ENCODE measurements around the gene EML2. TPM values are rescaled to one million over a fixed set of nuclear protein-coding genes. Genes with fewer than 3 reads are reported as not detected.
A peak's percentile ranks its signal among the peaks of the same experiment; 100 is the strongest.

Gene EML2
- polyA plus RNA-seq, 1 experiment: 10.8 TPM

DNA sequence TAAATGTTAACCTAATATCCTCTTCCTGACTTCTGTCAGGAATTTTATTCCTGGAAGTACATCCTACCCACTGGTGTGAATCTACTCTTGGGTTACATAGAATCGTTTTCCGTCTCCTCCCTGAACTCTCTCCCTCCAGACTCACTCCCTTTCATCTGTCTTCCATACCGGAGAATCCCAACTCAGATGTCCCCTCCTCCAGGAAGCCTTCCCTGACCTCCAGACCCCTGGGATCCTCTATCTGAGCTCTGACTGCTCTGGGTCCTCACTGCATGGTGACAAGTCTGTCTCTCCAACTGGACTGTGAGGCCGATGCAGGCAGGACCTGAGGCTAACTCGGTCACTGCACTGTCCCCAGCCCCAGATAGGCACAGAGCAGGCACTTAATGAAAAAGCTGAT, 79.2 kb downstream of the EML2 start:
- Histone ChIP-seq H3K27ac (ENCODE audit: low read depth, low read length) (no peak overlapping the region), H3K4me3 (ENCODE audit: low read depth, low read length) (no peak overlapping the region), H3K9me3 (ENCODE audit: control insufficient read depth, insufficient read depth, low read length) (no peaks in the 10 kb centered on the region), H3K27me3 (ENCODE audit: control insufficient read depth, insufficient read depth, low read length) (no peaks in the 10 kb centered on the region)
- no peak for DNase-seq (ENCODE audit: low read depth, low spot score)
- ChIA-PET CTCF (interaction anchor here (1.8 kb wide), 1 partner anchor 82 kb away, joined by 4 read pairs; no protein-coding TSS in a partner anchor), POLR2A (no interaction called here)
- TF ChIP-seq, protein P1, sequence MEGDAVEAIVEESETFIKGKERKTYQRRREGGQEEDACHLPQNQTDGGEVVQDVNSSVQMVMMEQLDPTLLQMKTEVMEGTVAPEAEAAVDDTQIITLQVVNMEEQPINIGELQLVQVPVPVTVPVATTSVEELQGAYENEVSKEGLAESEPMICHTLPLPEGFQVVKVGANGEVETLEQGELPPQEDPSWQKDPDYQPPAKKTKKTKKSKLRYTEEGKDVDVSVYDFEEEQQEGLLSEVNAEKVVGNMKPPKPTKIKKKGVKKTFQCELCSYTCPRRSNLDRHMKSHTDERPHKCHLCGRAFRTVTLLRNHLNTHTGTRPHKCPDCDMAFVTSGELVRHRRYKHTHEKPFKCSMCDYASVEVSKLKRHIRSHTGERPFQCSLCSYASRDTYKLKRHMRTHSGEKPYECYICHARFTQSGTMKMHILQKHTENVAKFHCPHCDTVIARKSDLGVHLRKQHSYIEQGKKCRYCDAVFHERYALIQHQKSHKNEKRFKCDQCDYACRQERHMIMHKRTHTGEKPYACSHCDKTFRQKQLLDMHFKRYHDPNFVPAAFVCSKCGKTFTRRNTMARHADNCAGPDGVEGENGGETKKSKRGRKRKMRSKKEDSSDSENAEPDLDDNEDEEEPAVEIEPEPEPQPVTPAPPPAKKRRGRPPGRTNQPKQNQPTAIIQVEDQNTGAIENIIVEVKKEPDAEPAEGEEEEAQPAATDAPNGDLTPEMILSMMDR (IDR thresholded peaks at IDR 0.05; ENCODE audit: low read depth, low read length): no peak

Small RNAs within 50 kb of the gene (small RNA-seq; reads per million reads assigned to genes)
- 7.5 reads per million, percentile 64 among the genes with 10 or more reads in this experiment for gene MIR642A (ENCODE audit: insufficient read length, low read depth)
- not detected for gene RN7SL836P (ENCODE audit: insufficient read length, low read depth)

Other genes with a start within 250 kb of the EML2 start
- 2.4 and 5.1 TPM in 2 replicates for gene PPP1R13L, start 234.3 kb downstream of the EML2 start, polyA plus RNA-seq (2011; rRNA removed)
- gene POLR1G, start 232.8 kb downstream of the EML2 start, polyA plus RNA-seq (2011; rRNA removed): 3.0 and 3.2 TPM in 2 replicates
- gene ERCC1, start 215.5 kb downstream of the EML2 start, polyA plus RNA-seq (2011; rRNA removed): 75.8 and 113 TPM in 2 replicates
- gene FOSB, start 171.4 kb downstream of the EML2 start, polyA plus RNA-seq (2011; rRNA removed): 1.3 and 1.7 TPM in 2 replicates
- 13.6 and 15.5 TPM in 2 replicates for gene RTN2, start 142.3 kb downstream of the EML2 start, polyA plus RNA-seq (2011; rRNA removed)
- 1.5 and 1.8 TPM in 2 replicates for gene PPM1N, start 141.0 kb downstream of the EML2 start, polyA plus RNA-seq (2011; rRNA removed)
- 49.6 and 60.8 TPM in 2 replicates for gene VASP, start 131.9 kb downstream of the EML2 start, polyA plus RNA-seq (2011; rRNA removed)
- 12.2 and 13.3 TPM in 2 replicates for gene OPA3, start 54.6 kb downstream of the EML2 start, polyA plus RNA-seq (2011; rRNA removed)
- gene GPR4, start 37.2 kb downstream of the EML2 start, polyA plus RNA-seq (2011; rRNA removed): not detected in 2 replicates
- gene GIPR, start 28.8 kb upstream of the EML2 start, polyA plus RNA-seq (2011; rRNA removed): 0.61 and 0.68 TPM in 2 replicates
- gene SNRPD2, start 52.6 kb upstream of the EML2 start, polyA plus RNA-seq (2011; rRNA removed): 531 and 608 TPM in 2 replicates
- gene QPCTL, start 53.3 kb upstream of the EML2 start, polyA plus RNA-seq (2011; rRNA removed): 6.7 and 9.5 TPM in 2 replicates
- gene FBXO46, start 91.5 kb upstream of the EML2 start, polyA plus RNA-seq (2011; rRNA removed): 1.4 and 2.2 TPM in 2 replicates
- not detected in 2 replicates for gene MEIOSIN, start 94.0 kb upstream of the EML2 start, polyA plus RNA-seq (2011; rRNA removed)
- gene SIX5, start 129.9 kb upstream of the EML2 start, polyA plus RNA-seq (2011; rRNA removed): 4.4 and 6.7 TPM in 2 replicates
- 24.3 and 24.5 TPM in 2 replicates for gene DMPK, start 143.1 kb upstream of the EML2 start, polyA plus RNA-seq (2011; rRNA removed)
- 13.9 and 17.1 TPM in 2 replicates for gene DMWD, start 153.4 kb upstream of the EML2 start, polyA plus RNA-seq (2011; rRNA removed)
- gene RSPH6A, start 175.9 kb upstream of the EML2 start, polyA plus RNA-seq (2011; rRNA removed): not detected in 2 replicates
- gene SYMPK, start 223.8 kb upstream of the EML2 start, polyA plus RNA-seq (2011; rRNA removed): 54.3 and 63.1 TPM in 2 replicates
- gene FOXA3, start 224.9 kb upstream of the EML2 start, polyA plus RNA-seq (2011; rRNA removed): not detected in 2 replicates
- gene IRF2BP1, start 246.7 kb upstream of the EML2 start, polyA plus RNA-seq (2011; rRNA removed): 5.0 and 6.5 TPM in 2 replicates